ENCODE results near the gene BBS9. TPM values are rescaled to one million over a fixed set of nuclear protein-coding genes. Genes with fewer than 3 reads are reported as not detected.

Gene BBS9
- total RNA-seq, 4 donors from 2014 or later, result 17.8 to 27.5 (median 24.7) TPM

DNA sequence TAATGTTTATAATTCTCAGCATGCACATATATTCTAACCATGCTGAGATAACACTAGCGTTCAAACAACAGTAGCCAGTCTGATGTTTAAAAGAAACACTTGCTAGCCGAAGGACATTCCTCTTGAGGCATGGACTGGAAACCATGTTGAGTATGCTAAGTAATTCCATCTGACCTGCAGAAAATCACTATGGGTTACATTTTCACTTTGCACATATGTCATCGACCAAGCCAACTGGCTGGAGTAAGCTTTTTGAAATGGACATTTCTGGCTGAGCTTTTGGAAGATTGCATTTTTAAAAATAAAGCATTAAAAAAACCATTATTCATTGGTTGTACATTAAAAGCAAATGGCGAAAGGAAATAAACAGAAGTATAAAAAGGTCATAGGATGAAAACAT lies 88.2 kb downstream of the BBS9 start:
- TF ChIP-seq, protein P1, sequence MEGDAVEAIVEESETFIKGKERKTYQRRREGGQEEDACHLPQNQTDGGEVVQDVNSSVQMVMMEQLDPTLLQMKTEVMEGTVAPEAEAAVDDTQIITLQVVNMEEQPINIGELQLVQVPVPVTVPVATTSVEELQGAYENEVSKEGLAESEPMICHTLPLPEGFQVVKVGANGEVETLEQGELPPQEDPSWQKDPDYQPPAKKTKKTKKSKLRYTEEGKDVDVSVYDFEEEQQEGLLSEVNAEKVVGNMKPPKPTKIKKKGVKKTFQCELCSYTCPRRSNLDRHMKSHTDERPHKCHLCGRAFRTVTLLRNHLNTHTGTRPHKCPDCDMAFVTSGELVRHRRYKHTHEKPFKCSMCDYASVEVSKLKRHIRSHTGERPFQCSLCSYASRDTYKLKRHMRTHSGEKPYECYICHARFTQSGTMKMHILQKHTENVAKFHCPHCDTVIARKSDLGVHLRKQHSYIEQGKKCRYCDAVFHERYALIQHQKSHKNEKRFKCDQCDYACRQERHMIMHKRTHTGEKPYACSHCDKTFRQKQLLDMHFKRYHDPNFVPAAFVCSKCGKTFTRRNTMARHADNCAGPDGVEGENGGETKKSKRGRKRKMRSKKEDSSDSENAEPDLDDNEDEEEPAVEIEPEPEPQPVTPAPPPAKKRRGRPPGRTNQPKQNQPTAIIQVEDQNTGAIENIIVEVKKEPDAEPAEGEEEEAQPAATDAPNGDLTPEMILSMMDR (IDR thresholded peaks at IDR 0.05; ENCODE audit: low read depth), result no peak

DNA sequence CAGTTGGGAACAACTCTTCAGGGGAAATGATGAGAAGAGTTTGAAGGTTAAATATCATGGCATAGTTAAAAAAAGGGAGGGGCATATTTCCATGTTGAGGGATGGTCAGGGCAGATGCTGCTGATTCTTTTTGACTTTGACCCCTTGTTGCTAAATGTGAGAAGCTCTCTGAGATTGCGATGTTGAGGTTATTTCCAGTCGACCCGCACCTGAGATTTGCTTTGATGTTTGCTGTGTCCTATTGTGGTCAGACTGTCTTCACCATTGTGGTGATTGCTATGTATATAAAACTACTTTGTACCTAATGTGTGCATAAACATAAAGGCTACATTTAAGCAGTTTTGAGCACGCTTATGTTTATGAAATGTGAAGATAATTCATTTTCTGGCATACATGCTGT lies 90.9 kb downstream of the BBS9 start:
- TF ChIP-seq, protein P1 (IDR thresholded peaks at IDR 0.05; ENCODE audit: low read depth), result no peak

DNA sequence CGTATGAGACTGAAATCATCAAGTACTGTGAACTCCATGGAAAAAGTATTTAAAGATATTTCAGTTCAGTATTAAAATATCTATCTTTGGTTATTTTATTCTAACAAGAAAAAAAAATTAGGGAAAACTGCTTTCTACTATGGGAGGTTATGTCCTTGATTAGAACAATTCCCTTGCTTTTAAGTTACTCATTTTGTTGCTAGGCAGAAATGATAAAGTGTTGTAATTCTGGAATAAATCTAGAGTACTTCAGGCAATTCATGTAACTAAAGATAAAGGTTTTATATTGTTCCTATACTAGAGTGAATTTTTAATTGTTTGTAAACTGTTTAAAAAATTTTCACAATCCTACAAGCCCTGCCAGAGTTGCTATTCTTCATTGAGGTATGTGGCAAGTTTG lies 92.0 kb downstream of the BBS9 start:
- TF ChIP-seq, protein P1 (IDR thresholded peaks at IDR 0.05; ENCODE audit: low read depth), result no peak

DNA sequence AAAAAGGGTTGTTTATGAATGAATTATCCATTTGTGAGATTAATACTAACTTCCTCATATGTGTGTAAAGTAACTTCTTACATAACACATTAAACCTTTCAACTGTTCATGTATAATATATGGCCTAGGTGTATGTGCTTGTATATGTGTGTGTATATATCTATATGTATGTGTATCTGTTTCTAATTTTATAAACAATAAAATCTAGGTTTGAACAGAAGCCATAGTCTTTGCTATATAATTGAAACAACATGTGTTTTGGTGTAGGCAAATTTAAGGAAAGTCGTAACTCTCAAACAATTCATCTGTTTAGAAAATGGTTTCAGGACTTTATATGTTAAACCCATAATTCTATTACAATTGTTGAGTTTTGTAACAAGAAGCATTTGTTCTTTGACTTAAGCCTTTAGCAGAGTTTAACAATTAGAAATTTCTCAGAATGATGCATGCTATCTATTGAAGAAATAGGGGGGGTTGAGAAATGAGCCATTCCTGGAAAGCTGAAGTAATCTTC lies 103.3 kb downstream of the BBS9 start:
- TF ChIP-seq, protein P1 (IDR thresholded peaks at IDR 0.05; ENCODE audit: low read depth), result no peak

DNA sequence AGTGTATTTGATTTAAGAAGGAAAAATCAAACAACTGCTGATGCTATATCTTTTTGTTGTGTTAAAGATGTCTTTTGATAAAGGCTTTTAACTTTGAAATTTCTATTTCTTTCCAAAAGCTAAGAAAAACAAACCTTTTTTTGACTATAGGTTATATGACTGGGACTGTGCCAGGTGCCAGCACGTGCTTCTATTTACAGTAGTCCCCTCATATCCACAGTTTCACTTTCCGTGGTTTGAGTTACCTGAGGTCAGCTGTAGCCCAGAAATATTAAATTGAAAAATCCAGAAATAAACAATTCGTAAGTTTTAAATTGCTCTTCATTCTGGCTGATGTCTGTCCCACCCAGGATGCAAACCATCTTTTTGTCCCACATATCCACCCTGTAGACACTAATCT lies 104.3 kb downstream of the BBS9 start:
- TF ChIP-seq, protein P1 (IDR thresholded peaks at IDR 0.05; ENCODE audit: low read depth), result no peak

DNA sequence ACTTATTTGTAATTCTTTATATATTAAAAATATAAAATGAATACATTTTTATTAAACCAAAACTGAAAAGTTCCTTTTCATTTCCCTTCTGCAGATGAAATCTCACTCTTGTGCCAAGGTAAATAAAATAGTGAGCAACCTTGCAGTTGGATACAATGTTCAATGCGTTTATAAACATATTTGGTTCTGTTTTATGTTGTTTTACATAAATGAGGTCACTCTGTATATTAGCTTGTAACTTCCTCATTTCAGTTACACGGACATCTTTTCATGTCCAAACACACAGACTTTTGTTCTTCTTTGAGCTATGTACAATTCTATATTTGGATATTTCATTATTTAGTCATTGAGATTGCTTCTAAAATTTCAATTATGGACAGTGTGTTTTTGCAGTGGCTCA lies 107.7 kb downstream of the BBS9 start:
- TF ChIP-seq, protein P1 (IDR thresholded peaks at IDR 0.05; ENCODE audit: low read depth), result no peak

DNA sequence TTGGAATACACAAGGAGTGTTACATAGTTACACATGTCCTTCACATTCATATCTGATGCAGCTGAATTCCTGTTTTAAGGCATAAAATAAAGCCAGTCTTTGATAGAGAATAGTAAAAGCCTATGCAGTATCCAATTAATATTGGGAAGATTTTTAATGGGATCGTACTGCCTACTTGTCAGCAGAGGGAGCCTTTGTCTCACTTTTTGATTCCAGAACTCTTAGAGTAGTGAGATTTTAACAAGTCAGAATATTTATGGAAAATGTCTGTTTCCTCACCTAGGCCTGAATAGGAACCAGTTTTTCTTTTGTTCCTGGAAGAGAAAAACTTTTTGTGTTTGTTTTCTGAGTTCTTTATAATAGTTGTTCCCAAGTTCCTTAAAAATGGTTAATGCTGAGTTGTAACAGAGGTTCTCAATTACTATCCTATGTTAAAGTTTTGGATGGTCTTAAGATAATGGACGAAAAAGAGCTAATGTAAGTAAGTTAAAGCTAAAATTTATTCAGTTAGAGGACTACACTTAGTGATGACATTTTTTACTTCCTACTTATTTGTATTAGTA lies 114.0 kb downstream of the BBS9 start:
- TF ChIP-seq, protein P1 (IDR thresholded peaks at IDR 0.05; ENCODE audit: low read depth), result no peak

All from subcutaneous adipose tissue (tissue), 4 donors.